GM23338 (cell line): ENCODE data around the gene RNF175. TPM values are rescaled to one million over a fixed set of nuclear protein-coding genes. Genes with fewer than 3 reads are reported as not detected.
A peak's percentile ranks its signal among the peaks of the same experiment; 100 is the strongest.

Experiments
- ATAC-seq: fragments of 200-7000 bp; cut with Tn5 transposase; 3 replicates; pipeline ENCODE4 v1.9.1; 2020
- DNase-seq: peaks from one replicate; pipeline ENCODE4 v3.0.0-alpha.2; 2015; ENCODE audit warnings: low spot score
- H2AFZ ChIP-seq: fragments of 200-600 bp; sonication (generic); 2 replicates; pipeline ENCODE4 v1.8.0; 2016; ENCODE audit warnings: antibody characterized with exemption, mild to moderate bottlenecking, moderate library complexity
- H3F3A ChIP-seq: fragments of 200-600 bp; sonication (generic); replicated peaks from 2 replicates; pipeline ENCODE4 v1.8.0; 2017; ENCODE audit warnings: antibody characterized with exemption, mixed run types, low read depth
- H3K27ac ChIP-seq: fragments of 200-600 bp; sonication (generic); 2 replicates; pipeline ENCODE4 v1.6.1; 2016; ENCODE audit warnings: low read depth
- H3K27me3 ChIP-seq: fragments of 200-600 bp; sonication (generic); 2 replicates; pipeline ENCODE4 v1.8.0; 2016; ENCODE audit warnings: mild to moderate bottlenecking, mixed run types, moderate library complexity; ENCODE audit not compliant: insufficient read depth
- H3K36me3 ChIP-seq: fragments of 200-600 bp; sonication (generic); 2 replicates; pipeline ENCODE4 v1.8.0; 2016; ENCODE audit warnings: mild to moderate bottlenecking; ENCODE audit not compliant: insufficient read depth
- H3K4me1 ChIP-seq: fragments of 200-600 bp; sonication (generic); 2 replicates; pipeline ENCODE4 v1.8.0; 2016; ENCODE audit warnings: mild to moderate bottlenecking, moderate library complexity; ENCODE audit not compliant: insufficient read depth
- H3K4me2 ChIP-seq: fragments of 200-600 bp; sonication (generic); 2 replicates; pipeline ENCODE4 v1.7.1; 2017; ENCODE audit warnings: mixed run types
- H3K4me3 ChIP-seq: fragments of 200-600 bp; sonication (generic); 2 replicates; pipeline ENCODE4 v1.6.1; 2016; ENCODE audit warnings: mixed run types
- H3K79me2 ChIP-seq: fragments of 200-600 bp; sonication (generic); replicated peaks from 2 replicates; pipeline ENCODE4 v1.8.0; 2017; ENCODE audit warnings: mild to moderate bottlenecking; ENCODE audit not compliant: insufficient read depth
- H3K9me2 ChIP-seq: fragments of 200-600 bp; sonication (generic); 2 replicates; pipeline ENCODE4 v1.8.0; 2017; ENCODE audit not compliant: insufficient read depth
- H4K20me1 ChIP-seq: fragments of 200-600 bp; sonication (generic); replicated peaks from 2 replicates; pipeline ENCODE4 v1.8.0; 2017; ENCODE audit warnings: mild to moderate bottlenecking; ENCODE audit not compliant: insufficient read depth
- H3K27ac Mint-ChIP-seq: 2 replicates; pipeline ENCODE4 v1.8.0; 2020; ENCODE audit warnings: inconsistent platforms, mild to moderate bottlenecking, moderate library complexity, mixed read lengths
- H3K27me3 Mint-ChIP-seq: 3 replicates; pipeline ENCODE4 v1.8.0; 2022; ENCODE audit warnings: low read depth, mild to moderate bottlenecking, moderate library complexity, mixed read lengths, inconsistent platforms; ENCODE audit not compliant: insufficient read depth, poor library complexity
- H3K36me3 Mint-ChIP-seq: 3 replicates; pipeline ENCODE4 v1.8.0; 2021; ENCODE audit warnings: low read depth, mild to moderate bottlenecking, inconsistent platforms, moderate library complexity, mixed read lengths
- H3K4me1 Mint-ChIP-seq: 3 replicates; pipeline ENCODE4 v1.8.0; 2020; ENCODE audit warnings: mild to moderate bottlenecking, inconsistent platforms, mixed read lengths
- H3K4me3 Mint-ChIP-seq: 3 replicates; pipeline ENCODE4 v1.8.0; 2021; ENCODE audit warnings: moderate library complexity, mild to moderate bottlenecking, inconsistent platforms, mixed read lengths
- H3K9me3 Mint-ChIP-seq: 3 replicates; pipeline ENCODE4 v1.8.0; 2020; ENCODE audit warnings: moderate library complexity, mild to moderate bottlenecking, inconsistent platforms, mixed read lengths
- CREB1 ChIP-seq: fragments of 250-450 bp; sonication (Bioruptor Pico); IDR thresholded peaks from 2 replicates; pipeline ENCODE4 v1.5.0; 2020; ENCODE audit warnings: low read depth, mild to moderate bottlenecking, moderate library complexity
- ETS1 ChIP-seq: IDR thresholded peaks from 2 replicates; pipeline ENCODE4 v1.6.1; 2016; ENCODE audit warnings: antibody characterized with exemption
- EZH2 ChIP-seq: fragments of 200-600 bp; sonication (generic); IDR thresholded peaks from one replicate; pipeline ENCODE4 v1.8.0; 2017; ENCODE audit warnings: antibody characterized with exemption, mild to moderate bottlenecking, low read depth; ENCODE audit not compliant: unreplicated experiment
- JUNB ChIP-seq: IDR thresholded peaks from one replicate; pipeline ENCODE4 v1.6.1; 2016; ENCODE audit warnings: antibody characterized with exemption; ENCODE audit not compliant: unreplicated experiment
- NANOG ChIP-seq: IDR thresholded peaks from 2 replicates; pipeline ENCODE4 v1.6.1; 2016; ENCODE audit warnings: antibody characterized with exemption, borderline replicate concordance
- POLR2AphosphoS5 ChIP-seq: IDR thresholded peaks from 2 replicates; pipeline ENCODE4 v1.6.1; 2016; ENCODE audit warnings: antibody characterized with exemption, low read depth
- REST ChIP-seq: IDR thresholded peaks from one replicate; pipeline ENCODE4 v1.6.1; 2018; ENCODE audit warnings: antibody characterized with exemption; ENCODE audit not compliant: unreplicated experiment
- polyA plus RNA-seq: library from polyadenylated mRNA; unstranded; fragments of >200 nt; fragmentation: Nextera tagmentation; extraction: Ambion mirVana; gene quantifications from 2 replicates; pipeline ENCODE4 v1.2.1, GENCODE V29; 2016
- total RNA-seq: library from RNA; depleted of rRNA; stranded (reverse); fragments of >200 nt; shearing (Covaris generic); gene quantifications from 2 replicates; pipeline ENCODE4 v1.2.3, GENCODE V29; 2014

RNF175 gene
- total and polyA plus RNA-seq, 2 experiments from 2014 or later: 4.7 to 4.8 TPM

GRCh38 chr4:153780221-153780620, 20.4 kb upstream of the RNF175 start:
- H3K36me3 ChIP-seq: peaks cover 31% of the 10 kb centered on the region; the same call in 1 of the 2 replicates
- H2AFZ ChIP-seq: no peak overlapping the region
- no peak overlapping the region for H3K4me2 ChIP-seq
- H3K9me2 ChIP-seq: no peaks in the 10 kb centered on the region
- DNase-seq (no peak), ATAC-seq (no peak)
- Mint-ChIP-seq H3K36me3 (peaks cover 64% of the 10 kb centered on the region), H3K9me3 (no peaks in the 10 kb centered on the region; the same call in 2 of the 3 replicates), H3K27me3 (peaks cover 9% of the 10 kb centered on the region), H3K27ac (peak overlapping the region; percentile 43), H3K4me3 (no peak overlapping the region), H3K4me1 (peaks cover 54% of the 10 kb centered on the region)
- TF ChIP-seq CREB1 (CRISPR knock-in tag) (no peak), POLR2AphosphoS5 (0 out of 2 replicates have a peak, but pooled peaks have one; percentile 31), JUNB (no peak), NANOG (no peak), ETS1 (no peak), EZH2 (no peak)
- no peaks in the 10 kb centered on the region for H3F3A ChIP-seq
- H3K27me3 ChIP-seq: no peaks in the 10 kb centered on the region
- H3K27ac ChIP-seq: peak overlapping the region; percentile 35; the same call in 1 of the 2 replicates
- no peak overlapping the region for H3K4me3 ChIP-seq
- peaks cover 10% of the 10 kb centered on the region for H4K20me1 ChIP-seq
- peaks cover 10% of the 10 kb centered on the region for H3K79me2 ChIP-seq
- peaks cover 30% of the 10 kb centered on the region for H3K4me1 ChIP-seq

- peaks cover 37% of the 10 kb centered on the region for H3K4me1 Mint-ChIP-seq
- no peak overlapping the region for H3K4me3 Mint-ChIP-seq
- Histone ChIP-seq H3K4me3 (no peak overlapping the region), H3K9me2 (no peaks in the 10 kb centered on the region), H3K79me2 (no peaks in the 10 kb centered on the region), H4K20me1 (no peaks in the 10 kb centered on the region; the same call in 1 of the 2 replicates), H3K4me2 (no peak overlapping the region), H3K4me1 (peaks cover 16% of the 10 kb centered on the region), H2AFZ (no peak overlapping the region), H3F3A (no peaks in the 10 kb centered on the region), H3K27me3 (no peaks in the 10 kb centered on the region), H3K36me3 (peaks cover 12% of the 10 kb centered on the region; the same call in 1 of the 2 replicates), H3K27ac (no peak overlapping the region)
- H3K36me3 Mint-ChIP-seq: peaks cover 46% of the 10 kb centered on the region
- DNase-seq (no peak), ATAC-seq (no peak)
- TF ChIP-seq REST: no peak
- H3K27ac Mint-ChIP-seq: no peak overlapping the region
- no peaks in the 10 kb centered on the region; the same call in 2 of the 3 replicates for H3K9me3 Mint-ChIP-seq
- peaks cover 9% of the 10 kb centered on the region for H3K27me3 Mint-ChIP-seq
Measured at GRCh38 chr4:153778383-153778782, 18.6 kb upstream of the RNF175 start.
